Neuronal stem cell (in vitro differentiated cells): ENCODE data around the gene HSP90AB1.

Experiments
- DNase-seq: peaks from one replicate; pipeline ENCODE4 v3.0.0-alpha.2; 2013; ENCODE audit warnings: low spot score
- H2AFZ ChIP-seq: one replicate; pipeline ENCODE4 v1.6.1; 2013; ENCODE audit warnings: mild to moderate bottlenecking, low read length, inconsistent platforms
- H2AK5ac ChIP-seq: 2 replicates; pipeline ENCODE4 v1.6.1; 2013; ENCODE audit warnings: low read depth, mild to moderate bottlenecking, inconsistent platforms, low read length, moderate library complexity, mixed read lengths
- H2BK120ac ChIP-seq: 2 replicates; pipeline ENCODE4 v1.6.1; 2013; ENCODE audit warnings: low read depth, mild to moderate bottlenecking, inconsistent platforms, low read length, moderate library complexity, mixed read lengths
- H2BK12ac ChIP-seq: one replicate; pipeline ENCODE4 v1.6.1; 2013; ENCODE audit warnings: low read length, inconsistent platforms
- H2BK15ac ChIP-seq: 2 replicates; pipeline ENCODE4 v1.6.1; 2013; ENCODE audit warnings: mild to moderate bottlenecking, low read length, inconsistent platforms, mixed read lengths
- H2BK5ac ChIP-seq: one replicate; pipeline ENCODE4 v1.6.1; 2013; ENCODE audit warnings: inconsistent platforms, mild to moderate bottlenecking, low read length, moderate library complexity
- H3K14ac ChIP-seq: one replicate; pipeline ENCODE4 v1.6.1; 2013; ENCODE audit warnings: low read length, inconsistent platforms
- H3K18ac ChIP-seq: 2 replicates; pipeline ENCODE4 v1.6.1; 2013; ENCODE audit warnings: low read length, inconsistent platforms
- H3K23ac ChIP-seq: 2 replicates; pipeline ENCODE4 v1.6.1; 2013; ENCODE audit warnings: low read depth, mild to moderate bottlenecking, mixed read lengths, low read length, inconsistent platforms; ENCODE audit not compliant: poor library complexity
- H3K27ac ChIP-seq: replicated peaks from 3 replicates; pipeline ENCODE4 v1.5.1; 2013; ENCODE audit warnings: low read length, inconsistent platforms
- H3K27me3 ChIP-seq, 3 experiments: 2 replicates each; pipeline ENCODE4 v1.6.1; 2013; ENCODE audit warnings: low read length in 3 of 3, mild to moderate bottlenecking in 2 of 3, inconsistent platforms in 1 of 3, low read depth in 1 of 3, mixed read lengths in 1 of 3, moderate library complexity in 1 of 3; ENCODE audit not compliant: control insufficient read depth in 3 of 3, insufficient read depth in 3 of 3
- H3K36me3 ChIP-seq, 2 donors: replicated peaks in 1 of 2; 2 replicates each; pipeline ENCODE4 v1.6.1; 2013; ENCODE audit warnings: low read length in 2 of 2; ENCODE audit not compliant: control insufficient read depth in 2 of 2, insufficient read depth in 2 of 2
- H3K4ac ChIP-seq: 2 replicates; pipeline ENCODE4 v1.6.1; 2013; ENCODE audit warnings: inconsistent platforms, mild to moderate bottlenecking, low read length, moderate library complexity
- H3K4me1 ChIP-seq, 2 donors: 1 replicate in 1 of 2; 2 replicates in 1 of 2; pipeline ENCODE4 v1.6.1; 2013; ENCODE audit warnings: low read length in 2 of 2, low read depth in 1 of 2; ENCODE audit not compliant: control insufficient read depth in 2 of 2, insufficient read depth in 1 of 2
- H3K4me2 ChIP-seq: one replicate; pipeline ENCODE4 v1.6.1; 2013; ENCODE audit warnings: mild to moderate bottlenecking, low read length, inconsistent platforms; ENCODE audit not compliant: insufficient read depth, poor library complexity, severe bottlenecking
- H3K4me3 ChIP-seq, 2 donors: 2 replicates each; pipeline ENCODE4 v1.5.1; 2013; ENCODE audit warnings: low read length in 2 of 2, mild to moderate bottlenecking in 2 of 2, inconsistent platforms in 1 of 2, moderate library complexity in 1 of 2
- H3K79me1 ChIP-seq: one replicate; pipeline ENCODE4 v1.6.1; 2013; ENCODE audit warnings: low read depth, mild to moderate bottlenecking, inconsistent platforms, low read length, moderate library complexity
- H3K9ac ChIP-seq: one replicate; pipeline ENCODE4 v1.6.1; 2013; ENCODE audit warnings: mild to moderate bottlenecking, low read depth, low read length, inconsistent platforms; ENCODE audit not compliant: poor library complexity
- H3K9me3 ChIP-seq, 2 donors: replicated peaks in 1 of 2; 2 replicates each; pipeline versions ENCODE3 to v1.6.1; 2013; ENCODE audit warnings: low read length in 2 of 2, mild to moderate bottlenecking in 2 of 2, inconsistent platforms in 1 of 2, low read depth in 1 of 2, mixed read lengths in 1 of 2, moderate library complexity in 1 of 2; ENCODE audit not compliant: control insufficient read depth in 2 of 2, insufficient read depth in 1 of 2
- H4K8ac ChIP-seq: one replicate; pipeline ENCODE4 v1.6.1; 2013; ENCODE audit warnings: low read depth, mild to moderate bottlenecking, inconsistent platforms, low read length, moderate library complexity
- H4K91ac ChIP-seq: one replicate; pipeline ENCODE4 v1.6.1; 2013; ENCODE audit warnings: low read length, low read depth, mild to moderate bottlenecking, inconsistent platforms; ENCODE audit not compliant: poor library complexity
- WGBS, 2 donors: extraction: QIAGEN DNeasy Blood & Tissue Kit; methylation state at CpG; one replicate each; pipeline ENCODE4 v1.1.7; 2013; ENCODE audit warnings: missing lambda C conversion rate in 2 of 2, mixed read lengths in 1 of 2; ENCODE audit not compliant: insufficient read length in 2 of 2, insufficient replicate concordance in 1 of 2; ENCODE audit errors: extremely low coverage in 2 of 2; 5-methylcytosine and 5-hydroxymethylcytosine counted together

Gene HSP90AB1

DNA sequence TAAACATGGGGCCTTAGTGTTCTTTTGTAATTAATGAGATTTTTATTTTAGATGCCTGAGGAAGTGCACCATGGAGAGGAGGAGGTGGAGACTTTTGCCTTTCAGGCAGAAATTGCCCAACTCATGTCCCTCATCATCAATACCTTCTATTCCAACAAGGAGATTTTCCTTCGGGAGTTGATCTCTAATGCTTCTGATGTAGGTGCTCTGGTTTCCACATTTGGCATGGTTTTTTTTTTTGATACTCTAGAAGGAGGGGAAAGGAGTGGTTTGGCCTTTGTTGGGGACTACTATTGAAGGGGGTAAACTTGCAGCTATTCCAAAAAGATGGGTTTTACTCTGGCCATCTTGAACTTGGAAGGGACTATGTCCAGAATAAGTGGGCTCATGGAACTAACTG is 1.7 kb downstream of the HSP90AB1 start:
- Histone ChIP-seq H3K36me3 (peaks cover 41 to 58% of the 10 kb centered on the region in 2 donors), H3K18ac (no peak overlapping the region), H3K4me1 (peaks cover 15 to 21% of the 10 kb centered on the region in 2 donors), H3K14ac (no peak overlapping the region), H2AK5ac (no peak overlapping the region), H2BK5ac (no peak overlapping the region), H2AFZ (no peak overlapping the region), H2BK120ac (no peak overlapping the region), H3K9ac (no peak overlapping the region), H3K4me2 (peak overlapping the region; percentile 79), H4K91ac (no peak overlapping the region), H3K23ac (no peak overlapping the region), H3K4ac (no peak overlapping the region), H3K79me1 (peaks cover 3% of the 10 kb centered on the region), H4K8ac (no peak overlapping the region), H3K4me3 (peak overlapping the region in 1 of 2 donors; percentile 87), H2BK15ac (no peak overlapping the region), H2BK12ac (no peak overlapping the region), H3K27ac (no peak overlapping the region), H3K9me3 (no peaks in the 10 kb centered on the region), H3K27me3 (no peaks in the 10 kb centered on the region)
- no CpG with 5 or more reads among the region's 1 CpG for WGBS, 2 donors
- DNase-seq = no peak

DNA sequence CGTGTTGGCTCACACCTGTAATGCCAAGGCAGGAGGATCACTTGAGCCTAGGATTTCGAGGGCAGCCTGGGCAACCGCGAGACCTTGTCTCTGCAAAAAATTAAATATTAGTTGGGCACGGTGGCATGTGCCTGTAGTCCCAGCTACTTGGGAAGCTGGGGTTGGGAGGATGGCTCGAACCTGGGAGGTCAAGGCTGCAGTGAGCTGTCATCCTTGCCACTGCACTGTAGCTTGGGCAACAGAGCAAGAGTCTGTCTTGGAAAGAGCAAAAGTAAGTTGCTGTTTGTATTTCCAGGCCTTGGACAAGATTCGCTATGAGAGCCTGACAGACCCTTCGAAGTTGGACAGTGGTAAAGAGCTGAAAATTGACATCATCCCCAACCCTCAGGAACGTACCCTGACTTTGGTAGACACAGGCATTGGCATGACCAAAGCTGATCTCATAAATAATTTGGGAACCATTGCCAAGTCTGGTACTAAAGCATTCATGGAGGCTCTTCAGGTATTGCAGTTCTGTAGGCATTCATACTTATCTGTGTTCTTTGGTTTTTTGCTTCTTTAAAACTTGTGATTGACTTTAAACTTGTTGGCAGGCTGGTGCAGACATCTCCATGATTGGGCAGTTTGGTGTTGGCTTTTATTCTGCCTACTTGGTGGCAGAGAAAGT is 2.3 kb downstream of the HSP90AB1 start:
- Histone ChIP-seq H3K4ac (no peak overlapping the region), H3K27me3 (no peaks in the 10 kb centered on the region), H3K4me1 (peaks cover 15 to 21% of the 10 kb centered on the region in 2 donors), H3K14ac (no peak overlapping the region), H2BK15ac (no peak overlapping the region), H2BK5ac (no peak overlapping the region), H3K23ac (no peak overlapping the region), H2BK12ac (no peak overlapping the region), H3K27ac (no peak overlapping the region), H3K18ac (no peak overlapping the region), H4K8ac (no peak overlapping the region), H3K9me3 (no peaks in the 10 kb centered on the region), H2BK120ac (no peak overlapping the region), H3K79me1 (peaks cover 3% of the 10 kb centered on the region), H4K91ac (no peak overlapping the region), H3K4me3 (peak overlapping the region in 1 of 2 donors; percentile 87), H2AK5ac (no peak overlapping the region), H3K4me2 (no peak overlapping the region), H2AFZ (no peak overlapping the region), H3K36me3 (peaks cover 45 to 64% of the 10 kb centered on the region in 2 donors), H3K9ac (no peak overlapping the region)
- no peak for DNase-seq
- no CpG with 5 or more reads among the region's 9 CpGs for WGBS, 2 donors

DNA sequence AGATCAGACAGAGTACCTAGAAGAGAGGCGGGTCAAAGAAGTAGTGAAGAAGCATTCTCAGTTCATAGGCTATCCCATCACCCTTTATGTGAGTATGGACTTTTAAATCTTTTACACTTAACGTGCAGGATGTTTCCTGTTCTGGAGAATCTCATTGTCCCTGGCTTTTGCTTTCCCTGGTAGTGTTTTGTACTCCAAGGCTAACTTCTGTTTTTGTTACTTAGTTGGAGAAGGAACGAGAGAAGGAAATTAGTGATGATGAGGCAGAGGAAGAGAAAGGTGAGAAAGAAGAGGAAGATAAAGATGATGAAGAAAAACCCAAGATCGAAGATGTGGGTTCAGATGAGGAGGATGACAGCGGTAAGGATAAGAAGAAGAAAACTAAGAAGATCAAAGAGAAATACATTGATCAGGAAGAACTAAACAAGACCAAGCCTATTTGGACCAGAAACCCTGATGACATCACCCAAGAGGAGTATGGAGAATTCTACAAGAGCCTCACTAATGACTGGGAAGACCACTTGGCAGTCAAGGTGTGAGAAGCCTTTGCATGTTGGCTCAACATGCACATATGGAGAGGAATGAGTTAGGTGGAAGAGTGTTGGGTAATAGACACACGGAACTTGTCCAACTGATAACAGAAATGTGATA is 3.3 kb downstream of the HSP90AB1 start:
- Histone ChIP-seq H2AK5ac (no peak overlapping the region), H4K91ac (no peak overlapping the region), H3K79me1 (peaks cover 3% of the 10 kb centered on the region), H3K27me3 (no peaks in the 10 kb centered on the region), H3K4me3 (no peak overlapping the region), H3K4me2 (no peak overlapping the region), H3K4ac (no peak overlapping the region), H2BK12ac (no peak overlapping the region), H3K23ac (no peak overlapping the region), H3K27ac (no peak overlapping the region), H4K8ac (no peak overlapping the region), H3K9me3 (no peaks in the 10 kb centered on the region), H2BK120ac (no peak overlapping the region), H2BK5ac (no peak overlapping the region), H2BK15ac (no peak overlapping the region), H3K9ac (no peak overlapping the region), H3K14ac (no peak overlapping the region), H3K36me3 (peaks cover 54 to 74% of the 10 kb centered on the region in 2 donors), H2AFZ (no peak overlapping the region), H3K18ac (no peak overlapping the region), H3K4me1 (peaks cover 13 to 22% of the 10 kb centered on the region in 2 donors)
- 100% methylated on average over 1 of the region's 6 CpGs for WGBS, 2 donors
- DNase-seq = no peak

DNA sequence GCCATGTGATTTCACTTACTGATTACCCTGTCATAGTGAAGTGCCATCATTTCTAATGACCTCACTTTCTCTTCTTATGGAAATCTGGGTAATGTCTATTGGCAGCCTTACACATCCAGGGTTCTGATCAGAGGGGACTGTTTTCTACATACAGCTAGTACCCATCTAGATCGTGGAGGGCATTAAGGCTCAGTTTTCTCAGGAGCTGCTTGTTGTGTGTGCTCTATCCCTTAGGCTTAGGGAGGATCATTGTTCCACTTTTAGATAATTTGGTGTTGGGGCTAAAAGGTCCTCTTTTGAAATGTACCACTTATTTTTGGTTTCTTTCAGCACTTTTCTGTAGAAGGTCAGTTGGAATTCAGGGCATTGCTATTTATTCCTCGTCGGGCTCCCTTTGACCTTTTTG is 3.8 kb downstream of the HSP90AB1 start:
- no peak overlapping the region for H4K8ac ChIP-seq
- H2AK5ac ChIP-seq = no peak overlapping the region
- DNase-seq = no peak
- peaks cover 3% of the 10 kb centered on the region for H3K79me1 ChIP-seq
- H3K4ac ChIP-seq = no peak overlapping the region
- H3K23ac ChIP-seq = no peak overlapping the region
- H4K91ac ChIP-seq = no peak overlapping the region
- H2BK12ac ChIP-seq = no peak overlapping the region
- H2AFZ ChIP-seq = no peak overlapping the region
- H3K27me3 ChIP-seq = no peaks in the 10 kb centered on the region
- WGBS, 2 donors = no CpG with 5 or more reads among the region's 3 CpGs
- H3K4me2 ChIP-seq = no peak overlapping the region
- peaks cover 8 to 16% of the 10 kb centered on the region in 2 donors for H3K4me1 ChIP-seq
- H3K36me3 ChIP-seq = peaks cover 57 to 79% of the 10 kb centered on the region in 2 donors
- no peak overlapping the region for H3K18ac ChIP-seq
- H3K9me3 ChIP-seq = no peaks in the 10 kb centered on the region
- no peak overlapping the region for H3K9ac ChIP-seq
- no peak overlapping the region for H3K27ac ChIP-seq
- H2BK5ac ChIP-seq = no peak overlapping the region
- no peak overlapping the region for H2BK120ac ChIP-seq
- H2BK15ac ChIP-seq = no peak overlapping the region
- H3K4me3 ChIP-seq = no peak overlapping the region
- H3K14ac ChIP-seq = no peak overlapping the region
